Upper lobe of left lung (tissue), 6 donors: Measurements from ENCODE around the gene DLX3. TPM values are rescaled to one million over a fixed set of nuclear protein-coding genes. Genes with fewer than 3 reads are reported as not detected.

ENCODE experiments used
- ATAC-seq, 2 donors: fragments of 200-7000 bp; cut with Tn5 transposase; one replicate each; pipeline ENCODE4 v1.9.1; 2022; ENCODE audit warnings: mild to moderate bottlenecking in 2 of 2, moderate library complexity in 2 of 2; ENCODE audit not compliant: low FRiP score in 2 of 2
- DNase-seq, 2 donors: peaks; one replicate each; pipeline ENCODE4 v3.0.0-alpha.2; 2019 to 2020
- H3K27ac ChIP-seq, 4 donors: fragments of 200-600 bp; sonication (generic); one replicate each; pipeline ENCODE4 v1.5.1; 2016 to 2019
- H3K27me3 ChIP-seq, 4 donors: fragments of 200-600 bp; sonication (generic); one replicate each; pipeline ENCODE4 v1.5.1; 2017 to 2019
- H3K36me3 ChIP-seq, 4 donors: fragments of 200-600 bp; sonication (generic); one replicate each; pipeline ENCODE4 v1.5.1; 2016 to 2019
- H3K4me1 ChIP-seq, 4 donors: fragments of 200-600 bp; sonication (generic); one replicate each; pipeline ENCODE4 v1.5.1; 2018 to 2019
- H3K4me3 ChIP-seq, 4 donors: fragments of 200-600 bp; sonication (generic); one replicate each; pipeline ENCODE4 v1.5.1; 2017 to 2019; ENCODE audit warnings: mild to moderate bottlenecking in 2 of 4, moderate library complexity in 1 of 4
- H3K9me3 ChIP-seq, 4 donors: fragments of 200-600 bp; sonication (generic); one replicate each; pipeline ENCODE4 v1.5.1; 2018 to 2019
- EP300 ChIP-seq, 4 donors: sonication (generic); formaldehyde crosslinking; IDR thresholded peaks; one replicate each; pipeline ENCODE4 v1.5.1; 2017; ENCODE audit warnings: antibody characterized with exemption in 4 of 4, control low read depth in 2 of 4
- POLR2A ChIP-seq, 4 donors: fragments of 450-650 bp; IDR thresholded peaks; one replicate each; pipeline ENCODE4 v1.5.1; 2016 to 2017; ENCODE audit warnings: antibody characterized with exemption in 4 of 4, mild to moderate bottlenecking in 2 of 4
- POLR2AphosphoS5 ChIP-seq, 2 donors: sonication (generic); formaldehyde crosslinking; IDR thresholded peaks; one replicate each; pipeline ENCODE4 v1.5.1; 2017; ENCODE audit warnings: antibody characterized with exemption in 2 of 2
- WGBS, 2 donors: methylation state at CpG; one replicate each; pipeline ENCODE4 v1.1.5; 2017 to 2018; 5-methylcytosine and 5-hydroxymethylcytosine counted together
- total RNA-seq, 6 donors: library from RNA; depleted of rRNA in 4 of 6; stranded (reverse); fragments of >200 nt in 4 of 6; gene quantifications; one replicate each; pipeline versions ENCODE4 v1.1.0 to v1.2.1, GENCODE V29; 2016 to 2021
- TF ChIP-seq, protein P1 (sequence below), 6 experiments: fragments of 450-650 bp in 4 of 6; fragments of 200-600 bp in 2 of 6; sonication (generic) in 2 of 6; IDR thresholded peaks; one replicate each; pipeline ENCODE4 v1.5.1; 2016 to 2019; ENCODE audit warnings: antibody characterized with exemption in 6 of 6
- donor health status: DM: no; HTN: no; CAD: no; lungs with moderate emphysema.
- donor health status: DM: no; HTN: yes; CAD: no; lungs with severe emphysema.

DLX3 gene
- total RNA-seq, 6 donors from 2014 or later, result 0.20 to 0.91 (median 0.54) TPM; not detected in 2

DNA sequence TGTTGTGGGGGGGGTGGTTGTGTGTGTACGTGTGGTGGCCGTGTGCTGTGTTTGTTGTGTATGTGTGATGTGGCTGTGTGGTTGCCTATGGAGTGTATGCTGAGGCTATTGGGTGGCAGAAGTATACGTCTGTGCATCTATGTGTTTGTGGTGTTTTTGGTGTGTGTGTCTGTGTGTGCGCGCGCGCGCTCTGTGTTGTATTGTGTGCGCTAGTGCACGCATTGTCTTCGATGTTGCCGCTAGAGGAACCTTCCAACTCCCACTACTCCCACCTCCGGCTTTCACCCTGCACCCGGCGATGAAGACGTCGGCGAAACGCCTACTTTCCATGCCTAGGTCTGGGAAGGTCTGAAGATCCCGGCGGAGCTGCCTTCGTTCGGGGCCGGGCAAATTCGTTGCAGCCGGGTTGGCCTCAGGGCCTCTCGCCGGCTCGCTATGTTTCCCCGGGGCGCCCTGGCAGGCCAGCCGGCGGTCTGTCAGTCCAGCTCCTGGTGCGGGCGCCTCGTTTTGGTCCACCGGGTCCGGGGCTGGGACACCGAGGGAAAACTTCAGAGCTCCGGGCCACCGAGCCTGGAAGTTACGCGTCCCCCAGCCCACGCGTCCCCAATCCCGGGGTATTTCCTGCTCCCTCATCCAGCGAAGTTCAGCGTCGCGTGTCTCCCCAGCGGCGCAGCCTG is 31.3 kb downstream of the DLX3 start:
- H3K36me3 ChIP-seq, result no peaks in the 10 kb centered on the region
- TF ChIP-seq, protein P1, sequence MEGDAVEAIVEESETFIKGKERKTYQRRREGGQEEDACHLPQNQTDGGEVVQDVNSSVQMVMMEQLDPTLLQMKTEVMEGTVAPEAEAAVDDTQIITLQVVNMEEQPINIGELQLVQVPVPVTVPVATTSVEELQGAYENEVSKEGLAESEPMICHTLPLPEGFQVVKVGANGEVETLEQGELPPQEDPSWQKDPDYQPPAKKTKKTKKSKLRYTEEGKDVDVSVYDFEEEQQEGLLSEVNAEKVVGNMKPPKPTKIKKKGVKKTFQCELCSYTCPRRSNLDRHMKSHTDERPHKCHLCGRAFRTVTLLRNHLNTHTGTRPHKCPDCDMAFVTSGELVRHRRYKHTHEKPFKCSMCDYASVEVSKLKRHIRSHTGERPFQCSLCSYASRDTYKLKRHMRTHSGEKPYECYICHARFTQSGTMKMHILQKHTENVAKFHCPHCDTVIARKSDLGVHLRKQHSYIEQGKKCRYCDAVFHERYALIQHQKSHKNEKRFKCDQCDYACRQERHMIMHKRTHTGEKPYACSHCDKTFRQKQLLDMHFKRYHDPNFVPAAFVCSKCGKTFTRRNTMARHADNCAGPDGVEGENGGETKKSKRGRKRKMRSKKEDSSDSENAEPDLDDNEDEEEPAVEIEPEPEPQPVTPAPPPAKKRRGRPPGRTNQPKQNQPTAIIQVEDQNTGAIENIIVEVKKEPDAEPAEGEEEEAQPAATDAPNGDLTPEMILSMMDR (IDR thresholded peaks at IDR 0.05), result no peak
- no peak for TF ChIP-seq POLR2AphosphoS5 (IDR thresholded peaks at IDR 0.05)
- TF ChIP-seq EP300 (IDR thresholded peaks at IDR 0.05), result no peak
- 12 to 15% methylated on average over 32 to 52 of the region's 52 CpGs for WGBS, 2 donors
- no peak overlapping the region for H3K4me3 ChIP-seq
- peaks cover 17 to 32% (median 22%) of the 10 kb centered on the region in 4 donors for H3K4me1 ChIP-seq
- no peaks in the 10 kb centered on the region for H3K9me3 ChIP-seq
- ATAC-seq (no peak), DNase-seq (peak in 1 of 2 donors; percentile 71)
- peaks cover 3 to 55% (median 32%) of the 10 kb centered on the region in 4 donors for H3K27me3 ChIP-seq
- H3K27ac ChIP-seq, result no peak overlapping the region

DNA sequence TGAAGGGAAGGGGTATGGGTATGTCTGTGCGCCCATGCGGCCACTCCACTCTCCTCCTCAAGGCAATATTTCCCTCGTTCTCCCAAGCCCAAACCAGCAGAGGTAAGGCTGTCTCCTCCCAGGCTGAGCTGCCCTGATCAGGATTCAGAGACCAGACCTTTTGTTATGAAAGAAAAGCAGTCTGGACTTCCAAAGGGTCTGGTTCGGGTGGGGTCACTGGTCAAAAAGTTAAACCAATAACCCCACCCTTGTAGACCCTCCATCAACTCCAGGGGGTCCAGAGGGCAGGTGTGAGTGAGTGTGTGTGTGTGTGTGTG is 31.8 kb downstream of the DLX3 start:
- 30 to 33% methylated on average over 4 of the region's 4 CpGs for WGBS, 2 donors
- peaks cover 3 to 52% (median 29%) of the 10 kb centered on the region in 4 donors for H3K27me3 ChIP-seq
- no peaks in the 10 kb centered on the region for H3K9me3 ChIP-seq
- TF ChIP-seq EP300 (IDR thresholded peaks at IDR 0.05) (no peak), POLR2A (IDR thresholded peaks at IDR 0.05) (no peak), POLR2AphosphoS5 (IDR thresholded peaks at IDR 0.05) (no peak)
- TF ChIP-seq, protein P1 (IDR thresholded peaks at IDR 0.05), result no peak
- ATAC-seq (no peak), DNase-seq (no peak)
- no peak overlapping the region for H3K4me3 ChIP-seq
- H3K4me1 ChIP-seq, result peaks cover 13 to 27% (median 18%) of the 10 kb centered on the region in 4 donors
- H3K27ac ChIP-seq, result no peak overlapping the region
- H3K36me3 ChIP-seq, result no peaks in the 10 kb centered on the region

DNA sequence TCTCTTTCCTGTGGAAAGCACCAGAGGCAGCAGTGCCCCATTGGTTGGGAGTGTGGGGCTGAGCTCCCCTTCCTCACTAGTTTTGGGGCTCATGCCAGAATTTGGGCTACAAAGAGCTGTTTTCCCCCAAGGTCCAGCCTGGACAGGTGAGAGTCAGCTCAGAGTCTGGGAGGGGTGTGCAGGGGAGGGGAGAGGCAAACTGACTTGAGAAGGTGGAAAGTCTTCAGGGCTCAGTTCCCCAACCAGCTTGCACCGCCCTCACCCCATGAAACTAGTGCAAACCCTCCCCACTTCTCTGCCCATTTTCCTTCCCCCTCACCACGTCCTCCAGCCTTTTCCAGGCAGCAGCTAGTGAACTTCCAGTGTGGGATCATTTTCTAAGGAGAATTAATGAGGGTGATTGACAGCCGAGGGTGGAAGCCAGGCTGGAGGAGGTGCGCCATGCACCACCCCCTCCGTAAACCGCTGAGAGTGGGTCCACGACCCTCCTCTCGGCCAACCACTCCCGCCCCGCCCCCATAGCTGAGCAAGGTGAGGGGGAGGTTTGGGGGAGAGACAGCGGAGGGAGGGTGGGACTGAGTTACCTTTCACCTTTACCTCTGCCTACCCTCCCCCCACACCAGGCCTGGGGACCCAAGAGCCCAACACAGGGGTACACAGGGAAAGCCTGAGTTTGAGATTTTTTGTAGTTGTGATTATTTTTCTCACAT is 32.3 kb downstream of the DLX3 start:
- Histone ChIP-seq H3K27me3 (peaks cover 3 to 50% (median 28%) of the 10 kb centered on the region in 4 donors), H3K27ac (no peak overlapping the region), H3K36me3 (no peaks in the 10 kb centered on the region), H3K9me3 (no peaks in the 10 kb centered on the region), H3K4me1 (peaks cover 11 to 23% (median 15%) of the 10 kb centered on the region in 4 donors), H3K4me3 (no peak overlapping the region)
- TF ChIP-seq EP300 (IDR thresholded peaks at IDR 0.05) (no peak), POLR2AphosphoS5 (IDR thresholded peaks at IDR 0.05) (no peak), POLR2A (IDR thresholded peaks at IDR 0.05) (no peak)
- TF ChIP-seq, protein P1 (IDR thresholded peaks at IDR 0.05), result no peak
- ATAC-seq (no peak), DNase-seq (no peak)
- 23 to 30% methylated on average over 8 to 10 of the region's 11 CpGs for WGBS, 2 donors

DNA sequence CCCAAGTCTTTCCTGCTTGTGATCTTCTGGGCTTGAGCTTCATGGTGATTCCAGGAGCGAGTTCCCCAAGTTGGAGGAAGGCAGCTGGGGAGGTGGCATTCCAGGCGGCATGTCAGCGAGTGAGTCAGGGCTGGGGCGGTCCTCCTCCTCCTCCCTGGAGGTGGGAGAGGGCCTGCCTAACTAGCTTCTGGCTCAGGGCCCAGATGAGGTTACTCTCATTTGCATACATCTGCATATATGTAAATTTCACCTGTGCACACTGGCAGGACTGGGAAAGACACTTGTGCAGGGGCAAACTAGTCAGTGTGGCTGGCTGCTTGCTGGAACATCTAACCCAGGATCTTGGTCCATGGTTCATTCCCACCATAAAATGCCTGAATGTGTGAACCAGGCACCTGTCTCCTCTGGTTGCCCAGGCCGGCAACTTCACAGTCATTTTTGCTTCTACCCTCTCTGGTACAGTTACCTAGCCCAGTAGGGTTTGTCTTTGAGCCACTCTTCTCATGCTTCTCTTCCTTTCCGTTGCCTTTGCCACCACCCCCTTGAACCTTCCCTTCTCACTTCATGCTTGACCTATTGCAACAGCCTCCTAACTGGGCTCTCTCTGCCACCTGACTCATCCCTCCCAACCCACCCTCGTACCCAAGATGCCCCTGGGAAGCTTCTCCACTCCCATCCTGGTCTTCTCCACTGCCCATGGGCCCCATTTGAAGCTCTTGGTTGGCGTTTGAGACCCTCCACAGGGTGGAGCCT is 35.7 kb downstream of the DLX3 start:
- Histone ChIP-seq H3K27me3 (peaks cover 3 to 19% (median 14%) of the 10 kb centered on the region in 4 donors), H3K27ac (no peak overlapping the region), H3K36me3 (no peaks in the 10 kb centered on the region), H3K4me1 (peaks cover 6 to 9% (median 8%) of the 10 kb centered on the region in 4 donors), H3K4me3 (no peak overlapping the region), H3K9me3 (no peaks in the 10 kb centered on the region)
- no peak for DNase-seq
- TF ChIP-seq POLR2AphosphoS5 (IDR thresholded peaks at IDR 0.05), result no peak
- no peak for TF ChIP-seq POLR2A (IDR thresholded peaks at IDR 0.05)
- TF ChIP-seq, protein P1 (IDR thresholded peaks at IDR 0.05), result no peak
- no peak for TF ChIP-seq EP300 (IDR thresholded peaks at IDR 0.05)
- 77 to 79% methylated on average over 8 of the region's 8 CpGs for WGBS, 2 donors
- ATAC-seq, result no peak
